ENCODE results near the gene COL26A1.

GRCh38 chr7:101433688-101434087 is 71.0 kb downstream of the COL26A1 start:
- TF ChIP-seq POLR2A (IDR thresholded peaks at IDR 0.05) (no peak), CTCF (IDR thresholded peaks at IDR 0.05) (no peak)
